Gastroesophageal sphincter (tissue), 3 donors: ENCODE results near the gene KRTAP10-12.
"Not testable (repeated sequence)": the region's sequence is repeated elsewhere in the genome, so short reads cannot be mapped to it uniquely, and the experiment has no call there.

Source experiments
- POLR2A ChIP-seq, 2 donors: fragments of 450-650 bp; IDR thresholded peaks; one replicate each; pipeline ENCODE4 v1.6.1; 2017; ENCODE audit warnings: antibody characterized with exemption in 2 of 2, mild to moderate bottlenecking in 2 of 2, moderate library complexity in 1 of 2
- TF ChIP-seq, protein P1 (sequence below), 4 experiments: fragments of 200-600 bp in 2 of 4; fragments of 450-650 bp in 2 of 4; sonication (generic) in 1 of 4; IDR thresholded peaks; one replicate each; pipeline ENCODE4 v1.5.1; 2017 to 2019; ENCODE audit warnings: antibody characterized with exemption in 4 of 4, mild to moderate bottlenecking in 2 of 4, moderate library complexity in 2 of 4

DNA sequence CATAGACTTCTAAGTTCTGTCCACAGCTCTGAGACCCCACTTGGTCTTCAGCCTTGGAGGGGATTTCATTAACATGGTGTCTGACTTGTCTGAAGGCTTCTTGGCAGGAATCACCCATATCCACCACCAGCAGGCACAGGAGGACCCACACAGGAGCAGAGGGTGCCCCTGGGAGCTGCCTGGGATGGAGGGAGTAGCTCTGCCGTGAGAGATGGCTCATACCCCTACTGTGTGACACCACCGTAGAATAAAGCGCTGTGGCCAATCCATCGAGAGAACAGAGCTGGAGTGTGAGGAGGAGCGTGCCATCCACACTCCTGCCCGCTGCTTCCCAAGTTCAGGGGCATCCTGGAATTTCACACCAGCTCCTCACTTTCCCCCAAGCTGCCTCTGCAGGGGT is 11.9 kb upstream of the KRTAP10-12 start:
- TF ChIP-seq POLR2A (IDR thresholded peaks at IDR 0.05): not testable (repeated sequence)
- TF ChIP-seq, protein P1, sequence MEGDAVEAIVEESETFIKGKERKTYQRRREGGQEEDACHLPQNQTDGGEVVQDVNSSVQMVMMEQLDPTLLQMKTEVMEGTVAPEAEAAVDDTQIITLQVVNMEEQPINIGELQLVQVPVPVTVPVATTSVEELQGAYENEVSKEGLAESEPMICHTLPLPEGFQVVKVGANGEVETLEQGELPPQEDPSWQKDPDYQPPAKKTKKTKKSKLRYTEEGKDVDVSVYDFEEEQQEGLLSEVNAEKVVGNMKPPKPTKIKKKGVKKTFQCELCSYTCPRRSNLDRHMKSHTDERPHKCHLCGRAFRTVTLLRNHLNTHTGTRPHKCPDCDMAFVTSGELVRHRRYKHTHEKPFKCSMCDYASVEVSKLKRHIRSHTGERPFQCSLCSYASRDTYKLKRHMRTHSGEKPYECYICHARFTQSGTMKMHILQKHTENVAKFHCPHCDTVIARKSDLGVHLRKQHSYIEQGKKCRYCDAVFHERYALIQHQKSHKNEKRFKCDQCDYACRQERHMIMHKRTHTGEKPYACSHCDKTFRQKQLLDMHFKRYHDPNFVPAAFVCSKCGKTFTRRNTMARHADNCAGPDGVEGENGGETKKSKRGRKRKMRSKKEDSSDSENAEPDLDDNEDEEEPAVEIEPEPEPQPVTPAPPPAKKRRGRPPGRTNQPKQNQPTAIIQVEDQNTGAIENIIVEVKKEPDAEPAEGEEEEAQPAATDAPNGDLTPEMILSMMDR (IDR thresholded peaks at IDR 0.05): not testable (repeated sequence)
